ENCODE measurements around the gene C22orf39. TPM values are rescaled to one million over a fixed set of nuclear protein-coding genes. Genes with fewer than 3 reads are reported as not detected.

Gene C22orf39
- total RNA-seq, 2 experiments from 2014 or later: 29.3 to 30.2 TPM

GRCh38 chr22:19483481-19484244 lies 36.2 kb upstream of the C22orf39 start:
- CTCF ChIA-PET: no interaction called here
- intact Hi-C loops (cut with micrococcal nuclease): no loop called here
- Mint-ChIP-seq H3K9me3 (no peaks in the 10 kb centered on the region), H3K4me3 (no peak overlapping the region), H3K27me3 (ENCODE audit: low read depth) (no peaks in the 10 kb centered on the region), H3K36me3 (ENCODE audit: low read depth) (peaks cover 60% of the 10 kb centered on the region), H3K4me1 (ENCODE audit: low read depth) (peaks cover 10% of the 10 kb centered on the region), H3K27ac (peak overlapping the region; percentile 18)
- no peak for DNase-seq

DNA sequence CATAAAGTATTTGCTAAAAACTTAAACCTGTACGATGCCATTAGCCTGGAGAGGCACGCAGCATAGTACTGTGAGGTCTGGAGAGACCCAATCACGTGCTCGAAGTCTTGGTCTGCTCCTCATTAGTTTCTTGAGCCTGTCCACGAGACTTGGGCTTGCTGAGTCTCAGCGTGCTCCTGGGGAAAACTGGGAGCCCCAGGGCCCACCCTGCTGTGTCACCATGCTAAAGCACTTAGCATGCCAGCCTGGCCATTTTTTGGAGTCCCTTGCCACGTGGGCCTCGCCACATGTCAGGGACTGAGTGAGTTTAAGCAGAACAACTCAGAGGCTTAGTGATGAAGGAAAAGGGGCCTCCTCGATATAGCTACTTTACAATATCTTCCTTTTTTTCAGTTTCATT lies 34.8 kb upstream of the C22orf39 start:
- intact Hi-C loops (cut with micrococcal nuclease): no loop called here
- Mint-ChIP-seq H3K9me3 (no peaks in the 10 kb centered on the region), H3K27ac (no peak overlapping the region), H3K36me3 (ENCODE audit: low read depth) (peaks cover 51% of the 10 kb centered on the region), H3K4me1 (ENCODE audit: low read depth) (peaks cover 18% of the 10 kb centered on the region), H3K4me3 (no peak overlapping the region), H3K27me3 (ENCODE audit: low read depth) (no peaks in the 10 kb centered on the region)
- CTCF ChIA-PET: no interaction called here
- no peak for DNase-seq

- Mint-ChIP-seq H3K4me3 (peak overlapping the region; percentile 99), H3K27ac (no peak overlapping the region), H3K4me1 (ENCODE audit: low read depth) (peaks cover 28% of the 10 kb centered on the region), H3K27me3 (ENCODE audit: low read depth) (no peaks in the 10 kb centered on the region), H3K36me3 (ENCODE audit: low read depth) (peaks cover 46% of the 10 kb centered on the region), H3K9me3 (no peaks in the 10 kb centered on the region)
- intact Hi-C loops (cut with micrococcal nuclease): no loop called here
- CTCF ChIA-PET: interaction anchor here (1.0 to 1.2 kb wide), 2 partner anchors 30 to 149 kb away, joined by 3 to 5 read pairs; no protein-coding TSS in a partner anchor
- DNase-seq: no peak
Observed at GRCh38 chr22:19480789-19481188, 33.3 kb upstream of the C22orf39 start.

GRCh38 chr22:19480173-19480568 lies 32.7 kb upstream of the C22orf39 start:
- H3K9me3 Mint-ChIP-seq: no peaks in the 10 kb centered on the region
- peak overlapping the region; percentile 99 for H3K4me3 Mint-ChIP-seq
- H3K4me1 Mint-ChIP-seq (ENCODE audit: low read depth): peaks cover 28% of the 10 kb centered on the region
- peak overlapping the region; percentile 96 for H3K27ac Mint-ChIP-seq
- no peak for DNase-seq
- H3K27me3 Mint-ChIP-seq (ENCODE audit: low read depth): no peaks in the 10 kb centered on the region
- CTCF ChIA-PET: interaction anchor here (1.0 to 1.2 kb wide), 2 partner anchors 29 to 150 kb away, joined by 3 to 5 read pairs; no protein-coding TSS in a partner anchor
- intact Hi-C loops (cut with micrococcal nuclease): no loop called here
- H3K36me3 Mint-ChIP-seq (ENCODE audit: low read depth): peaks cover 43% of the 10 kb centered on the region

DNA sequence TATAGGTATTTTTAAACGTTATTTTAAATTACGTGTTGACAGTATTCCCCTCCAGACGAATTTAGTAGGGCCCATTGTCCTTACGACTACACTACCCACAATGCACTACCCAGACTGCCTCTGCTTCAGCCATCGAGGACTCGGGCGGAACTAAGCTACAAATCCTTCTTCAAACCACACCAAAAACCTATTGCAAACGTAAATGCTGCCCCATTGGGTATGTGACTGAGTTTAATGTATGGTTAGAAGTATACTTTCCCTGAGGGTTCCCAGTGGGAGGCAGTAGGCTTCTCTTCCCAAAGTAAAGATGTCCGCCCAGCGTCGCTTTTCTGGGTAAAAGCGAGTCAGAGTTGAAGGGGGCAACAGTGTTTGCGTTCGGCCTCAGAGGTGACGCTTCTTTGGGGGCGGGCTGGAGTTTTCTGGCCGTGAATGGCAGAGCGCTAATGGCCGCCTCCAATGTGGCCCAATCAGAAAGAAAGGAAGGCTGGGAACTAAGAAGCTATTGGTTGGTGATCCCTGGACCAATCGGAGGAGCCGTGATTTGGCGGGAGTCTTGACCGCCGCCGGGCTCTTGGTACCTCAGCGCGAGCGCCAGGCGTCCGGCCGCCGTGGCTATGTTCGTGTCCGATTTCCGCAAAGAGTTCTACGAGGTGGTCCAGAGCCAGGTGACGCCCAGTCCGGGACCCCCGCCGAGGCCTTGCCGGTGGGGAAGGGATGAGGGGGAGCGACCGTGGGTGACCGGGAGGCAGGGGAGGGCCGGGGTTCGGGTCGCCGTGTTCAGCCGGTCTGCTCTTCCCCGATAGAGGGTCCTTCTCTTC lies 32.1 kb upstream of the C22orf39 start, which contains the start of gene CDC45:
TSS of gene CDC45 (plus strand) at position 566 of the 818 bp plus-strand sequence. CDS start at position 615, 49 bp downstream.
- Mint-ChIP-seq H3K4me3 (peak within 1 kb of the TSS; percentile 99), H3K27me3 (ENCODE audit: low read depth) (no peaks in the 10 kb centered on the region), H3K4me1 (ENCODE audit: low read depth) (peaks cover 28% of the 10 kb centered on the region), H3K27ac (peak within 1 kb of the TSS; percentile 96), H3K36me3 (ENCODE audit: low read depth) (peaks cover 37% of the 10 kb centered on the region), H3K9me3 (no peaks in the 10 kb centered on the region)
- intact Hi-C loops (cut with micrococcal nuclease): loop anchor here (1.0 to 5.0 kb wide), 12 partner anchors 30 to 413 kb away; partner anchors contain the start of genes CLTCL1, DGCR2, ESS2 and MRPL40
- DNase-seq: peak; percentile 98
- CTCF ChIA-PET: interaction anchor here (0.6 to 1.2 kb wide), 6 partner anchors 12 to 302 kb away, joined by 3 to 5 read pairs (median 3); no protein-coding TSS in a partner anchor

GRCh38 chr22:19478901-19479354 lies 31.4 kb upstream of the C22orf39 start, which contains the start of gene UFD1:
Gene UFD1 (minus strand): TSS chr22:19479193. CDS start chr22:19479085, 108 bp downstream.
- Mint-ChIP-seq H3K9me3 (no peaks in the 10 kb centered on the region), H3K4me3 (peak within 1 kb of the TSS; percentile 99), H3K27ac (peak within 1 kb of the TSS; percentile 96), H3K36me3 (ENCODE audit: low read depth) (peaks cover 34% of the 10 kb centered on the region), H3K27me3 (ENCODE audit: low read depth) (no peaks in the 10 kb centered on the region), H3K4me1 (ENCODE audit: low read depth) (peaks cover 29% of the 10 kb centered on the region)
- intact Hi-C loops (cut with micrococcal nuclease): loop anchor here (1.0 to 5.0 kb wide), 12 partner anchors 30 to 413 kb away; partner anchors contain the start of genes CLTCL1, DGCR2, ESS2 and MRPL40
- CTCF ChIA-PET: interaction anchor here (0.6 to 1.1 kb wide), 5 partner anchors 12 to 301 kb away, joined by 3 read pairs; no protein-coding TSS in a partner anchor
- DNase-seq: peak; percentile 82

DNA sequence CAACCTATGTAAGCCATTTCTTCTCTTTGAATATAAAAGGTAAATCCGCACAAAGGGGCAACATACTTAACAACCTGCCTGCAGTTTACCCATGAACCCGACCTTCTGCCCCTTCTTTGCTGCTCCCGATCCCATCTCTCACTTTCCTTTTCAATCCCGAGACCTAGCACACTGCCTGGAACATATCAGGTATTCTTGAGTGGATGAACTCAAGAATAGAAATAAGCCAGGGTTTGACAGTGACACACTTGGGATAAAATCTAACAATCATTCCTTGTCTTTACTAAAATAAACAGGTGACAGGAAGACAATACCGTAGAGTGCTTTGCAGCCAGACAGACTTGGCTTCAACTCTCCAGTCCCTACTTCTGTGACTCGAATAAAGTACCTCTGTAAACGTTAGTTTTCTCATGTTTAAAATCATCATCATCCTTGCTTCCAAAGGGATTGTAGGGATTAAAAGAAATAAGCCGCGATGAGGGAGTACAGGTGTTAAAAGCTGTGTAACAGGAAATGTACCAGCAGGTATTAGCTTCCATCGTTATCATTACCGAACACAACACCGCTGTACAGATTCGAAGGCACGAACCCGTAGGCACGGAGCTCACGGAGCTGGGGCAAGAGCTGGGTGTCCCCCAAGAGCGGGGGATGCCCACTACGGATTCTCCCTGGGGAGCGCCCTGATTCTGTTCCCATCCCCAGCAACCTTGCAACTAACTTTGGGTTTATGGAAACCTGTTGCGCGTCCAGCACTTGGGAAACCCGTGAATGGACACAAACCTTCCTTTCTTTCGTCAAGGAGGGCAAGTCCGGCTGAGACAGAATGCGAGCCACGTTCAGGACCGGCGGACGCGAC lies 30.8 kb upstream of the C22orf39 start:
- no peaks in the 10 kb centered on the region for H3K9me3 Mint-ChIP-seq
- peak; percentile 37 for DNase-seq
- peak overlapping the region; percentile 73 for H3K27ac Mint-ChIP-seq
- no peaks in the 10 kb centered on the region for H3K27me3 Mint-ChIP-seq (ENCODE audit: low read depth)
- intact Hi-C loops (cut with micrococcal nuclease): loop anchor here (2.0 to 5.0 kb wide), 4 partner anchors 129 to 369 kb away; partner anchors contain the start of gene DGCR2
- H3K4me1 Mint-ChIP-seq (ENCODE audit: low read depth): peaks cover 30% of the 10 kb centered on the region
- CTCF ChIA-PET: interaction anchor here (0.8 to 1.7 kb wide), 5 partner anchors 14 to 300 kb away, joined by 3 to 11 read pairs (median 3); partner anchors contain the start of gene SLC25A1
- peaks cover 29% of the 10 kb centered on the region for H3K36me3 Mint-ChIP-seq (ENCODE audit: low read depth)
- H3K4me3 Mint-ChIP-seq: peak overlapping the region; percentile 99

- intact Hi-C loops (cut with micrococcal nuclease): loop anchor here (2.0 to 5.0 kb wide), 4 partner anchors 130 to 369 kb away; partner anchors contain the start of gene DGCR2
Observed at GRCh38 chr22:19477321-19478044, 30.0 kb upstream of the C22orf39 start.

DNA sequence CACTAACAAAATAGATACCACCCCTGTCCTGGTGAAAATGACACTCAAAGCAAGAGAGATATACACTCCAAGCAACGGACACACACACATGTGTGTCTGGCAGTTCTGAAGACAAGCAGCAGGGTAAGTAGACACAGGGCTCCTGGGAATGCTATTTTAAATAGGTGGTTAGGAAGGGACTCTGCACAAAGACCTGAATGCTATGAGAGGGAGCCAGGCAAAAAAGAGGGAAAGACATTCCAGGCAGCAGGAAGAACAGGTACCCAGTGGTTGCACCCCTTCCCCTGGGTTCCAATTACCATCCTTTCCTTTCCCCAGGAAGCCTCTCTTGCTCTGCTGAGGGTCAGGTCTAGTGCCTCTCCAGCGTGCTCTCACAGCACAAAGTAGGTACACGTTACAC lies 28.5 kb upstream of the C22orf39 start:
- no peak for DNase-seq
- intact Hi-C loops (cut with micrococcal nuclease): loop anchor here (5.0 kb wide), 2 partner anchors 131 to 354 kb away; partner anchors contain the start of gene DGCR2
- Mint-ChIP-seq H3K27ac (no peak overlapping the region), H3K36me3 (ENCODE audit: low read depth) (peaks cover 28% of the 10 kb centered on the region), H3K4me3 (no peak overlapping the region), H3K4me1 (ENCODE audit: low read depth) (peaks cover 30% of the 10 kb centered on the region), H3K27me3 (ENCODE audit: low read depth) (no peaks in the 10 kb centered on the region), H3K9me3 (no peaks in the 10 kb centered on the region)
- CTCF ChIA-PET: interaction anchor here (1.7 kb wide), 1 partner anchor 154 kb away, joined by 11 read pairs; no protein-coding TSS in a partner anchor

More at GRCh38 chr22:19477321-19478044, 30.0 kb upstream of the C22orf39 start:
- Mint-ChIP-seq H3K4me3 (peak overlapping the region; percentile 99), H3K27ac (peak overlapping the region; percentile 73), H3K27me3 (ENCODE audit: low read depth) (no peaks in the 10 kb centered on the region), H3K4me1 (ENCODE audit: low read depth) (peaks cover 30% of the 10 kb centered on the region), H3K9me3 (no peaks in the 10 kb centered on the region), H3K36me3 (ENCODE audit: low read depth) (peaks cover 24% of the 10 kb centered on the region)
- DNase-seq: no peak
- CTCF ChIA-PET: interaction anchor here (0.8 to 1.7 kb wide), 3 partner anchors 152 to 299 kb away, joined by 3 to 11 read pairs (median 4); partner anchors contain the start of gene SLC25A1

DNA sequence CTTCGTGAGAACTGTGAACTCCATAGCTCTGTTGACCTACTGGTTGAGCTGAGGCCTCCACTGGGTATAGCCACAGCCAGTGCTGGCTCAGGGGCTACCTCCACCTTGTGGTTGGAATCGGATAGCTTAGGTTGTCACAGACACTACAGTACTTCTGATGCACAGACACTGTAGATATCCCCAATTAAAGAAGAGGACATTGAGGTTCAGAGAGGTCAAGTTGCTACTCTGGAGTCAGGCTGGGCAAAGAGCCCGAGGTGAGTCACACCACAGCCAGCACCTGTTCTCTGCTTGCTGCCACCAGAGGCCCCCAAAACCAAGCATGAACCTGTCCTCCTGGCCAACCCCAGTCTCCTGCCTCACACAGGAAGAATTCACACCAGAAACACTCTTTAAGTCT lies 26.1 kb upstream of the C22orf39 start:
- H3K9me3 Mint-ChIP-seq: no peaks in the 10 kb centered on the region
- CTCF ChIA-PET: interaction anchor here (1.6 kb wide), 1 partner anchor 11 kb away, joined by 7 read pairs; no protein-coding TSS in a partner anchor
- no peak for DNase-seq
- no peaks in the 10 kb centered on the region for H3K27me3 Mint-ChIP-seq (ENCODE audit: low read depth)
- no peak overlapping the region for H3K27ac Mint-ChIP-seq
- H3K4me1 Mint-ChIP-seq (ENCODE audit: low read depth): peaks cover 21% of the 10 kb centered on the region
- intact Hi-C loops (cut with micrococcal nuclease): no loop called here
- peaks cover 25% of the 10 kb centered on the region for H3K36me3 Mint-ChIP-seq (ENCODE audit: low read depth)
- H3K4me3 Mint-ChIP-seq: no peak overlapping the region
